HL-60 (cell line): Measurements from ENCODE around the gene AXL.

ENCODE experiments used
- DNase-seq, 2 experiments: peaks; one replicate each; pipeline ENCODE4 v3.0.0-alpha.2; 2010 to 2020; ENCODE audit warnings: low read depth in 1 of 2, low spot score in 1 of 2
- H3K27ac ChIP-seq: fragments of 250-450 bp; sonication (Bioruptor Pico); replicated peaks from 2 replicates; pipeline ENCODE4 v1.5.1; 2020; ENCODE audit warnings: mild to moderate bottlenecking, moderate library complexity
- H3K27me3 ChIP-seq: fragments of 250-450 bp; sonication (Bioruptor Pico); 2 replicates; pipeline ENCODE4 v1.5.1; 2021; ENCODE audit warnings: mild to moderate bottlenecking, moderate library complexity; ENCODE audit not compliant: insufficient read depth, poor library complexity, severe bottlenecking
- H3K4me3 ChIP-seq: replicated peaks from 2 replicates; pipeline ENCODE4 v1.5.1; 2011; ENCODE audit warnings: mild to moderate bottlenecking, control low read depth, low read length; ENCODE audit not compliant: insufficient read depth
- CTCF ChIP-seq: IDR thresholded peaks from one replicate; pipeline ENCODE4 v1.5.1; 2011; ENCODE audit warnings: low read length, control low read depth, inconsistent platforms; ENCODE audit not compliant: insufficient read depth
- GABPA ChIP-seq: IDR thresholded peaks from 2 replicates; pipeline ENCODE4 v1.6.1; 2012; ENCODE audit warnings: low read depth
- POLR2AphosphoS5 ChIP-seq: IDR thresholded peaks from 2 replicates; pipeline ENCODE4 v1.6.1; 2012; ENCODE audit warnings: low read depth
- REST ChIP-seq: IDR thresholded peaks from 2 replicates; pipeline ENCODE4 v1.6.1; 2012; ENCODE audit warnings: low read depth; ENCODE audit not compliant: insufficient replicate concordance
- SPI1 ChIP-seq: IDR thresholded peaks from 2 replicates; pipeline ENCODE4 v1.6.1; 2012; ENCODE audit warnings: low read depth, mild to moderate bottlenecking, borderline replicate concordance

AXL gene

GRCh38 chr19:41264581-41265394, 45.8 kb downstream of the AXL start:
- TF ChIP-seq SPI1 (no peak), POLR2AphosphoS5 (0 out of 2 replicates have a peak, but pooled peaks have one; percentile 3), REST (no peak)
- DNase-seq: peak; percentile 55 to 62
- peak overlapping the region; percentile 100 for H3K27ac ChIP-seq
- H3K27me3 ChIP-seq: no peaks in the 10 kb centered on the region
- H3K4me3 ChIP-seq: peak overlapping the region; percentile 63

DNA sequence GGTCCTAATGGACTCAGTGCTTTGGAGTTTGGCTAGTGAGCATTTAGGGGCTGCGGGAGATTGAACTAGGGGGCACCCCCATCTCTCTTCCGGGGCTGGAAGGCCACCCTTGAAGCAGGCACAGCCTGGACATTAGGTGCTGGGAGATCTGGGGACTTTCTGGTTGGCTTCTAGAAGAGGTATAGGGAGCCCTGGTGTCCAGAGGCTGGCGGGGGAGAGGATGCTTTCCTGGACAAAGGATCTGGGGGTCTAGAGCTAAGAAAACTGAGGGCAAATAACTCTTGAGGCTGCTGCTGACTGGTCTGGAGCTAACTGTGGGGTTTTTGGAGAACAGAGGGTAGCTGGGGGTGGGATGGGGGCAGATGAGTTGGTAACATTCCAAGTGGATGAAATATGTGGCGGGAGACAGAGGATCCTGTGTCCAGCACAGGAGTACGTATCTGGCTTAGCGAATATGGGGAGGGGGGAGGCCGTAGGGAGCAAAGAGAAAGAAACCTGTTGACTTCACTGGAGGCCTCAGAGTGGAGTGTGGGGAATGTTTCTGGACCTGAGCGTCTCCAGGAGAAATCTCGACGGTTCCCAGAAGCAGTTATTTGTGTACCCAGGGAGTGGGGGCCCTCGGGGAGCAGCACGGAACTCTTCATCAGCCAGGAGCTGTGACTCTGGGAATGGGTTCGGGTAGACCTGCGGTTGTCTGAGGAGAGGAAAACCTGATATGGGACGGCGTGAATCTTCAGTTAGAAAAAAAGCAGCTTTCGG, 46.6 kb downstream of the AXL start:
- TF ChIP-seq GABPA: no peak
- TF ChIP-seq REST: no peak
- TF ChIP-seq SPI1: no peak
- TF ChIP-seq POLR2AphosphoS5: no peak
- TF ChIP-seq CTCF: no peak
- Histone ChIP-seq H3K27ac (peak overlapping the region; percentile 100), H3K4me3 (peak overlapping the region; percentile 63), H3K27me3 (no peaks in the 10 kb centered on the region)
- DNase-seq: peak in 1 of 2 experiments; percentile 14

DNA sequence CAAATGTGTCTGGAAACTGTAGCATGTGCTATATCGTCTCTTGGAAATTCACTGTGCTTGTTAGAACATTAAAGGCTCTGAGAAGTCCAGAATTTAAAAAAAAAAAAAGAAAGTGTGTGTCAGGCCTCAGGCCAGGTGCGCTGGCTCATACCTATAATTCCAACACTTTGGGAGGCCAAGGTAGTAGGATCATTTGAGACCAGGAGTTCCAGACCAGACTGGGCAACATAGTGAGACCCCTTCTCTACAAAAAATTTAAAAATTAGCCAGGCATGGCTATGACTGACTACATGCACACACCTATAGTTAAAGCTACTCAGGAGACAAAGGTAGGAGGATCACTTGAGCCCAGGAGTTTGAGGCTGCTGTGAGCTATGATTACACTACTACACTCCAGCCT, 50.0 kb downstream of the AXL start:
- no peak for DNase-seq
- H3K27me3 ChIP-seq: no peaks in the 10 kb centered on the region
- TF ChIP-seq GABPA (no peak), REST (no peak), CTCF (no peak), SPI1 (no peak), POLR2AphosphoS5 (no peak)
- no peak overlapping the region for H3K4me3 ChIP-seq
- no peak overlapping the region for H3K27ac ChIP-seq
